OCI-LY1 (cell line): ENCODE data around the gene FRMD4A.

ENCODE experiments used
- H2AFZ ChIP-seq: fragments of 200-600 bp; sonication (generic), shearing (Covaris generic); 2 replicates; pipeline ENCODE4 v1.6.0; 2014; ENCODE audit warnings: antibody characterized with exemption, mild to moderate bottlenecking, low read length
- H3F3A ChIP-seq: fragments of 200-600 bp; sonication (generic), shearing (Covaris generic); 2 replicates; pipeline ENCODE4 v1.6.0; 2014; ENCODE audit warnings: mild to moderate bottlenecking, antibody characterized with exemption, low read length, moderate library complexity; ENCODE audit not compliant: insufficient read depth
- H3K27ac ChIP-seq: fragments of 200-600 bp; sonication (generic); 2 replicates; pipeline ENCODE4 v1.5.1; 2014; ENCODE audit warnings: low read length, mixed run types, mild to moderate bottlenecking, low read depth; ENCODE audit not compliant: poor library complexity, severe bottlenecking
- H3K27me3 ChIP-seq: fragments of 200-600 bp; sonication (generic); 2 replicates; pipeline ENCODE4 v1.6.0; 2014; ENCODE audit warnings: antibody characterized with exemption, mild to moderate bottlenecking, low read length, moderate library complexity; ENCODE audit not compliant: insufficient read depth
- H3K36me3 ChIP-seq: fragments of 200-600 bp; sonication (generic); 2 replicates; pipeline ENCODE4 v1.6.1; 2014; ENCODE audit warnings: mild to moderate bottlenecking, antibody characterized with exemption, low read length, moderate library complexity, mixed read lengths; ENCODE audit not compliant: insufficient read depth
- H3K4me1 ChIP-seq: fragments of 200-600 bp; sonication (generic); 2 replicates; pipeline ENCODE4 v1.5.1; 2014; ENCODE audit warnings: mild to moderate bottlenecking, low read length, moderate library complexity; ENCODE audit not compliant: insufficient read depth, severe bottlenecking
- H3K4me2 ChIP-seq: fragments of 200-600 bp; sonication (generic), shearing (Covaris generic); 2 replicates; pipeline ENCODE4 v1.6.1; 2014; ENCODE audit warnings: low read length
- H3K4me3 ChIP-seq: fragments of 200-600 bp; sonication (generic); 2 replicates; pipeline ENCODE4 v1.5.1; 2014; ENCODE audit warnings: low read length, low read depth, mild to moderate bottlenecking, mixed read lengths; ENCODE audit not compliant: poor library complexity, severe bottlenecking
- H3K79me2 ChIP-seq: fragments of 200-600 bp; shearing (Covaris generic); 2 replicates; pipeline ENCODE4 v1.6.1; 2016; ENCODE audit warnings: mixed run types, low read length, mixed read lengths; ENCODE audit not compliant: insufficient read depth
- H3K9ac ChIP-seq: fragments of 200-600 bp; sonication (generic), shearing (Covaris generic); 2 replicates; pipeline ENCODE4 v1.6.1; 2014; ENCODE audit warnings: mild to moderate bottlenecking, low read length, mixed read lengths
- H3K9me2 ChIP-seq: fragments of 200-600 bp; sonication (generic), shearing (Covaris generic); 2 replicates; pipeline ENCODE4 v1.6.1; 2014; ENCODE audit warnings: low read depth, mild to moderate bottlenecking, low read length, mixed read lengths
- H3K9me3 ChIP-seq: fragments of 200-600 bp; shearing (Covaris generic); 2 replicates; pipeline ENCODE4 v1.6.1; 2014; ENCODE audit warnings: low read length, mixed read lengths
- H4K20me1 ChIP-seq: fragments of 200-600 bp; sonication (generic), shearing (Covaris generic); 2 replicates; pipeline ENCODE4 v1.6.0; 2016; ENCODE audit warnings: mild to moderate bottlenecking, low read length; ENCODE audit not compliant: insufficient read depth
- EZH2 ChIP-seq: fragments of 200-600 bp; sonication (generic), shearing (Covaris generic); IDR thresholded peaks from 2 replicates; pipeline ENCODE4 v1.8.0; 2017; ENCODE audit warnings: borderline replicate concordance, mixed run types, mild to moderate bottlenecking, antibody characterized with exemption, low read length, moderate library complexity, mixed read lengths
- TF ChIP-seq, protein P1 (sequence below): fragments of 200-600 bp; sonication (generic), shearing (Covaris generic); IDR thresholded peaks from 2 replicates; pipeline ENCODE4 v1.5.1; 2017; ENCODE audit warnings: mild to moderate bottlenecking, antibody characterized with exemption, low read length, moderate library complexity, mixed read lengths

The FRMD4A gene

DNA sequence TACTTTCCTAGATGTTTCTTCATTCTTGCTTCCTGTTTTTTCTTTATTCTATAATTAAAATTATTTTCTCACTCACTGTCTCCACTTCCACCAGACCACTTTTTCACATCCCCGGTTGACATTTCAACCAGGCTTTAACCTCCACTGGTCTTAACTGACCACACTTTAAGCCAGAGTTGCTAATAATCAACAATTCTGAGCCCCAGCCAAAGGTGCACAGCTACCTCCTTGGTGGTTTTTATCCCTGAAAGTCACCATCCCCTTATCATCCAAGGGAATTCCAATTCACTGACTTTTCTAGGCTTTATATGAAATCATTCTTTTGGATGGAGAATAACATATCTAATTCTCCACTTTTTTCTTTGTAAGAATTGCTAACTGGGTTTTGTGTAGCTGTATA, 138.9 kb downstream of the FRMD4A start:
- H3K9ac ChIP-seq: no peak overlapping the region
- no peaks in the 10 kb centered on the region for H3K36me3 ChIP-seq
- H3K9me3 ChIP-seq: no peaks in the 10 kb centered on the region
- no peak overlapping the region for H3K4me3 ChIP-seq
- no peaks in the 10 kb centered on the region for H4K20me1 ChIP-seq
- no peak overlapping the region for H3K4me2 ChIP-seq
- H3K4me1 ChIP-seq: peaks cover under 1% of the 10 kb centered on the region
- no peaks in the 10 kb centered on the region for H3F3A ChIP-seq
- H3K27me3 ChIP-seq: no peaks in the 10 kb centered on the region
- no peaks in the 10 kb centered on the region for H3K9me2 ChIP-seq
- H3K27ac ChIP-seq: no peak overlapping the region
- H2AFZ ChIP-seq: no peak overlapping the region
- TF ChIP-seq EZH2: no peak
- TF ChIP-seq, protein P1, sequence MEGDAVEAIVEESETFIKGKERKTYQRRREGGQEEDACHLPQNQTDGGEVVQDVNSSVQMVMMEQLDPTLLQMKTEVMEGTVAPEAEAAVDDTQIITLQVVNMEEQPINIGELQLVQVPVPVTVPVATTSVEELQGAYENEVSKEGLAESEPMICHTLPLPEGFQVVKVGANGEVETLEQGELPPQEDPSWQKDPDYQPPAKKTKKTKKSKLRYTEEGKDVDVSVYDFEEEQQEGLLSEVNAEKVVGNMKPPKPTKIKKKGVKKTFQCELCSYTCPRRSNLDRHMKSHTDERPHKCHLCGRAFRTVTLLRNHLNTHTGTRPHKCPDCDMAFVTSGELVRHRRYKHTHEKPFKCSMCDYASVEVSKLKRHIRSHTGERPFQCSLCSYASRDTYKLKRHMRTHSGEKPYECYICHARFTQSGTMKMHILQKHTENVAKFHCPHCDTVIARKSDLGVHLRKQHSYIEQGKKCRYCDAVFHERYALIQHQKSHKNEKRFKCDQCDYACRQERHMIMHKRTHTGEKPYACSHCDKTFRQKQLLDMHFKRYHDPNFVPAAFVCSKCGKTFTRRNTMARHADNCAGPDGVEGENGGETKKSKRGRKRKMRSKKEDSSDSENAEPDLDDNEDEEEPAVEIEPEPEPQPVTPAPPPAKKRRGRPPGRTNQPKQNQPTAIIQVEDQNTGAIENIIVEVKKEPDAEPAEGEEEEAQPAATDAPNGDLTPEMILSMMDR: no peak
- H3K79me2 ChIP-seq: no peaks in the 10 kb centered on the region

DNA sequence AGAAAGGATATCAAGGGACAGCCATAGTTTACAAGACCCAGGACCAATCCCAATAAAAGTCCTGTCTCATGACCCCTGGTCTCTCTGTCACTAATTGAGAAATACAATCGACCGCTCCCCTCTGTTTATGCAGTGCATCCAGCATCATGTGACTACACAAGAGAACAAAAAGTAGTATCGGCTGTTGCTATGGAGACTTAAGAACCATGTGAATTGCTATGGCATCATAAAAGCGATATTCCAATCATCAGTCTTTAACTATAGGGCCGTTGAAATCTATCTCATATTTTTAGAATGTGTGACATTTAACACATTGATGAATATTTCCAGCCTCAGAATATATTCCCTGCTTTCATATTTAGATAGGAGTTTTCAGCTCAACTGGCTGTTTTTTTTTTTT, 139.3 kb downstream of the FRMD4A start:
- Histone ChIP-seq H3F3A (no peaks in the 10 kb centered on the region), H3K79me2 (no peaks in the 10 kb centered on the region), H4K20me1 (no peaks in the 10 kb centered on the region), H3K4me1 (peaks cover 5% of the 10 kb centered on the region), H3K9ac (no peak overlapping the region), H3K9me2 (no peaks in the 10 kb centered on the region), H3K4me2 (no peak overlapping the region), H3K9me3 (no peaks in the 10 kb centered on the region), H2AFZ (no peak overlapping the region), H3K4me3 (no peak overlapping the region), H3K27me3 (no peaks in the 10 kb centered on the region), H3K27ac (no peak overlapping the region), H3K36me3 (no peaks in the 10 kb centered on the region)
- no peak for TF ChIP-seq EZH2
- TF ChIP-seq, protein P1: no peak

DNA sequence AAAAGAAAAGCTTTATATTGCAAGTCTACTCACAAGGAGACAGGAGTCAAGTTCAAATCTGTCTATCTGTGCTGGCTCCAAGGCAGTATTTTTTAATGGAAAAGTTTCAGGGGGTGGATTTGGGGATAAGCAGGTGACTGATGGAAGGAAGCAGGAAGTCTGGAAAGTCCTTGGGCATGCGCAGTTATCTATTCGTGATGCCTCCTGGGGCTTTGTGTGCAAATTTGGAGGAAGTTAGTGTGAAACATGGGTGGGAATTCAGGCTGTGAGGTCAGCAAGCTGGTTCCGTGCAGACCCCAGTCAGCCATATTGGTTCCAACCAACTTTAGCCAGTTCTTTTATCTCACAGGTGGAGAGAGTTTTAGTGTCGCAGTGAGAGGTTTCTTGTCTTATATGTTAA, 140.0 kb downstream of the FRMD4A start:
- H3K36me3 ChIP-seq: no peaks in the 10 kb centered on the region
- H3F3A ChIP-seq: no peaks in the 10 kb centered on the region
- no peaks in the 10 kb centered on the region for H3K79me2 ChIP-seq
- H4K20me1 ChIP-seq: no peaks in the 10 kb centered on the region
- peaks cover 10% of the 10 kb centered on the region for H3K4me1 ChIP-seq
- H3K4me2 ChIP-seq: no peak overlapping the region
- H3K4me3 ChIP-seq: no peak overlapping the region
- no peaks in the 10 kb centered on the region for H3K9me3 ChIP-seq
- H3K9me2 ChIP-seq: no peaks in the 10 kb centered on the region
- H3K27me3 ChIP-seq: no peaks in the 10 kb centered on the region
- no peak for TF ChIP-seq EZH2
- TF ChIP-seq, protein P1: no peak
- H3K27ac ChIP-seq: no peak overlapping the region
- H3K9ac ChIP-seq: no peak overlapping the region
- H2AFZ ChIP-seq: no peak overlapping the region
